ENCODE results near the gene RPS18. TPM values are rescaled to one million over a fixed set of nuclear protein-coding genes. Genes with fewer than 3 reads are reported as not detected.

Gene RPS18
- total RNA-seq, 2 experiments from 2014 or later: 4,317 to 7,191 TPM

- H3K9me3 ChIP-seq (ENCODE audit: low read length): no peaks in the 10 kb centered on the region
- peak overlapping the region; percentile 87 for H3K4me2 ChIP-seq (ENCODE audit: low read length)
- BruUV-seq (replicated peaks): TSS peak; percentile 85
- H3K36me3 ChIP-seq (ENCODE audit: insufficient read depth, low read length): peaks cover 72% of the 10 kb centered on the region
- H3K9me2 ChIP-seq (ENCODE audit: insufficient read depth, low read length): no peaks in the 10 kb centered on the region
- no peaks in the 10 kb centered on the region for H4K20me1 ChIP-seq (ENCODE audit: insufficient read depth, low read length)
- peaks cover 31% of the 10 kb centered on the region; the same call in 1 of the 2 replicates for H3K79me2 ChIP-seq (ENCODE audit: insufficient read depth, low read depth, low read length)
- intact Hi-C loops (cut with micrococcal nuclease; ENCODE audit: unreplicated experiment): no loop called here
- H3K27ac ChIP-seq (ENCODE audit: low read depth, low read length, poor library complexity, severe bottlenecking): peak overlapping the region; percentile 46
- peak overlapping the region; percentile 86 for H3K4me3 ChIP-seq (ENCODE audit: low read depth, low read length, poor library complexity, severe bottlenecking)
- peaks cover 24% of the 10 kb centered on the region for H3K4me1 ChIP-seq (ENCODE audit: insufficient read depth, low read length, poor library complexity, severe bottlenecking)
- peak overlapping the region; percentile 91 for H2AFZ ChIP-seq (ENCODE audit: low read length)
- no peak for TF ChIP-seq CTCF (conservative IDR thresholded peaks at IDR 0.05; ENCODE audit: low read length)
- no peak for TF ChIP-seq EZH2phosphoT487 (IDR thresholded peaks at IDR 0.05; ENCODE audit: borderline replicate concordance, low read depth, low read length)
- ChIA-PET CTCF (ENCODE audit: unreplicated experiment) (interaction anchor here (0.5 to 1.6 kb wide), 3 partner anchors 10 to 1366 kb away, joined by 3 read pairs; partner anchors contain the start of gene RGL2), POLR2A (interaction anchor here (0.7 to 3.0 kb wide), 5 partner anchors 9 to 423 kb away, joined by 3 to 19 read pairs (median 8); partner anchors contain the start of genes B3GALT4, RGL2, RPS18 and VPS52)
- no peak for DNase-seq (ENCODE audit: low spot score)
These were observed 16.5 kb downstream of the RPS18 start for GRCh38 chr6:33288141-33288920.

- Histone ChIP-seq H4K20me1 (ENCODE audit: insufficient read depth, low read length) (no peaks in the 10 kb centered on the region), H3K4me1 (ENCODE audit: insufficient read depth, low read length, poor library complexity, severe bottlenecking) (peaks cover 24% of the 10 kb centered on the region), H3K9me2 (ENCODE audit: insufficient read depth, low read length) (no peaks in the 10 kb centered on the region), H3K4me3 (ENCODE audit: low read depth, low read length, poor library complexity, severe bottlenecking) (peak within 1 kb of the TSS; percentile 86), H3K27ac (ENCODE audit: low read depth, low read length, poor library complexity, severe bottlenecking) (peak within 1 kb of the TSS; percentile 46), H3K9me3 (ENCODE audit: low read length) (no peaks in the 10 kb centered on the region), H3K4me2 (ENCODE audit: low read length) (peak within 1 kb of the TSS; percentile 87), H3K36me3 (ENCODE audit: insufficient read depth, low read length) (peaks cover 72% of the 10 kb centered on the region), H3K79me2 (ENCODE audit: insufficient read depth, low read depth, low read length) (peaks cover 31% of the 10 kb centered on the region; the same call in 1 of the 2 replicates), H2AFZ (ENCODE audit: low read length) (peak within 1 kb of the TSS; percentile 91)
- no peak for TF ChIP-seq EZH2phosphoT487 (IDR thresholded peaks at IDR 0.05; ENCODE audit: borderline replicate concordance, low read depth, low read length)
- TF ChIP-seq CTCF (conservative IDR thresholded peaks at IDR 0.05; ENCODE audit: low read length): no peak
- peak; percentile 92 for DNase-seq (ENCODE audit: low spot score)
- ChIA-PET CTCF (ENCODE audit: unreplicated experiment) (interaction anchor here (0.5 to 1.6 kb wide), 2 partner anchors 9 to 11 kb away, joined by 3 read pairs; partner anchors contain the start of gene RGL2), POLR2A (interaction anchor here (1.1 to 3.0 kb wide), 5 partner anchors 8 to 29 kb away, joined by 3 to 19 read pairs (median 8); partner anchors contain the start of genes B3GALT4, RGL2, RPS18 and VPS52)
- BruUV-seq (replicated peaks): no TSS peak
- intact Hi-C loops (cut with micrococcal nuclease; ENCODE audit: unreplicated experiment): no loop called here
These were observed 17.3 kb downstream of the RPS18 start, which contains the start of the genes PFDN6 and WDR46 for GRCh38 chr6:33288921-33289783. PFDN6 (plus strand) TSS chr6:33289601; CDS start chr6:33289857, 256 bp downstream. WDR46 (minus strand) TSS chr6:33289239; CDS start chr6:33289170, 69 bp downstream.
